GM19351 (cell line): ENCODE data around the gene SLC6A13.

Source experiments
- ATAC-seq: cut with Tn5 transposase; IDR thresholded peaks from one replicate; pipeline ENCODE4 v1.9.1; 2021; ENCODE audit warnings: mild to moderate bottlenecking, moderate library complexity; ENCODE audit not compliant: unreplicated experiment

The SLC6A13 gene

DNA sequence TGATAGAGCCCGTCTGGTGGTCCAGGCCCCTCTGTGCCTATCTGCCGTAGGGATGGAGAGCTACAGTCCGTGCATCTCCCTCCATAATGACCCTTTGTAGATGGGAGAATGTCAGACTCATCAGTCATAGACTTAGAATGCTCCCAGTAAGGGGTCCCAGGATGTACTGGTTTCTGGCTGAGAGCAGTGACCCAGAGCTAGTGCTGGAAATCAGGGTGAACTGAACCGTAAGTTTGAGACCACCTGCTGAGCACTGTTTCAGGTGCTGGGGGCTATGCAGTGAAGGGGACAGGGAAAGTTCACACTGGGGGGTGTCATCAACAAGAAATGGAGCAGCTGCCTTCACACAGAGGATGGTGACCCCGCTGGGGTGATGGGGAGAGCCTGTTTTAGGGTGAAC, 82.8 kb downstream of the SLC6A13 start:
- no peak for ATAC-seq

DNA sequence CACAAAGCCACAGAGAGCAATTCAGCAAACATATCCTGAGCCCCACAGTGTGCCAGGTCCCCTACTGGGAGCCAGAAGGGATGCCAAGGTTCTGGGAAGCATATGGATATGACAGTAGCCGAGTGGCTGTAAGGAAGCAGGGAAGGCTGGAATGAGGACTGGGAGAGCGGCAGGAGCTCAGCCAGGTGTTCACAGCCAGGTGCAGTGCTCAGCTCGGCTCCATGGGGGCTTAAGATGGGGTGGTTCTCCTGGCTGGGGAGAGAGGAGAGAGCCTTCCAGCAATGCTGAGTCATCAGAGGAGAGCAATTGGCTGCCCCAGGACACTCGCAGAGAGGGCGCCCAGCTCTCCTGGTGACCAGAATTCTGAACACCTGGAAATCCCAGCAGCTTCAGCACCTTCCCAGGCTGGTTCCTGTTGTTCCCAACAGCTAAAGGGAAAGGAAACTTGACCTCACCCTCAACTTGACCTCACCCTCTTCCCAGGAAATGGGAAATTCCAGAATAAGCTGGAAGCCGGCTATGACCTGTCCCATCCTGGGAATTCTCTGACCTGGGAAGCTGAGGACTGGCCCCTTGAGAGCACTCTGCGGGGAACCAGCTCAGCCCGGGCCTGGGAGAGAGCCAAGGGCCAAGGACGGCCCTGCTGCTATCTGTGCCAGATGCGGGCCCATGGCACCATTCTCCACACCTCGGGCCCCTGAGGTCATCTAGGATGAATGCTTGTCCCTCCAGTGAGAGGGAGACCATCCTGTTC, 83.3 kb downstream of the SLC6A13 start:
- no peak for ATAC-seq

DNA sequence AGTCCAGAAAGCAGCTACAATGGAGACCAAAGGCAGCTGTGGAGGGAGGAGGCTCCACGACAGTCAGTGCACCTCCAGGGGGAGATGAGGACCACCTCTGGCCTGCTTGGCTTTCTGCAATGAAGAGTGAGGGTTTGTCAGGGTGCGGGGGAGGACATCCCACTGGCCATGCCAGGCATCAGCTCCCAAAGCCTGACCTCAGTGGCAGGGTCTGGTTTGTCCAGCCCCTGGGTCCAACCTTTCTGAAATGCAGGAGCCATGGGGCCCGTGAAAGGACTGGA, 83.9 kb downstream of the SLC6A13 start:
- no peak for ATAC-seq

DNA sequence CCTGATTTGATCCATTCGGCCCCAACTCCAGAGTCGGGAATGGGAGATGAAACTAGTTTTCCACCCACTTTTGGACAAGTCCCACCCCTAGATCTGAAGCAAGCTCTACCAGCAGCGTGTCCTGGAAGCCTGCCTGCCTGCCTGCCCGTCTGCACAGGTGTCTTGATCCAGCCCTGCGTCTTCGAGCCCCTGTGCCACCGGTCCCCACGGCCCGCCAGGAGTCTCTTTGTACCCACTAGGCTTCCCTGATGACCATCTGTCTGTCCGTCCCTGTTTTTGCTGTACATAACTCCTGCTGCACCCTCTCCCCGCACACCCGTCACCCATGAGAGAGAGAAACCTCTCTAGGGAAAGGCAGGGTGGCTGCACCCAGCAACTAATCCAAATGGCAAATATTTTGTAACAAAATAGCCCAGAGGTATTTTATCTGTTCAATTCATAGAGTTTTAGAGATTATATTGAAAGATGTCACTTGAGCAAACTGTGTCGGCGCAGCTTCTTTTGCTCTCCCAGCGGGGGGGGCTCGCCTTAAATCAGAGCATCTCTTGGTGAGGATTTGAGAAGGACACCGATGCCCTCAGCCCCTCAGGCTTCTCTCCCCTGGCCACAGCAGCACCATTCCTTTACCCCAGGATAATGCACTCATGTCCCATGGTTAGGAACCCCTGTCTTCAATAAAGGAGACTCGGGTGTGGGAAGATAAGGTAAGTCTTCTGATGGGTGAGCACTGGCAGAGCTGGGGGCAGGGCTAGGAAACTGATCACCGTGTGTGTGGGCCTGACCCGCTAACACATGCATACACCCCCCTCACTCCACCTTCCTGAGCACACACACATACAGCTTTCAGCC, 84.4 kb downstream of the SLC6A13 start:
- ATAC-seq: no peak

DNA sequence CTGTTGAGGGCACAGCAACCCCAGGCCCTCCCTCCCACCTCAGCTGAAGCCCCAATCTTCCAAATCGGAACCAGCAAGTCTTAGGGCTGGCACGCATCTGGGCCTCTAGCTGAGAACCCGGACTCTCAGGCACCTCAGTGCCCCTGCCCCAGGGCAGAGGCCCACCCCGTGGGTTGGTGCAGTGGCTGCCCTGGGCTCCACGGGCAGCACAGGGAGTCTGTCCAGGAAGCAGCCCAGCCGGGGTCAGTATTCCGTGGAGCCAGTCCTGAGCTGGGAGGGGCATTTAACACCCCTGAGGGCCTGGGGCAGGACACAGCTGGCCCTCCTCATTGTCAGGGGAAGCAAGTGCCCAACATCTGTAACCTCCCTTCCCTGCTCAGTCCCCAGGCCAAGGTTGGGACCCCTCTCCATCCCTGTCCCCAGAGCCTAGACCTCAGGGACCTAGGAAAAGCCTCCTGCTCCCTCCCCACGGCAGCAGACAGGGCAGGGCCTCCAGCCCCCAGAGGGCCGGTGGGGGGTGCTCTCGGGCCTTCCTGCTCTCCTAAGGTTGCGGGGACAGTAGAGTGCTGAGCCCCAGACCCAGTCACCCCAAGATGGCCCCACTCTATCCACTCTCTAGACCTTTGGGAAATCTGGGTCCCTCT, 85.2 kb downstream of the SLC6A13 start:
- no peak for ATAC-seq

DNA sequence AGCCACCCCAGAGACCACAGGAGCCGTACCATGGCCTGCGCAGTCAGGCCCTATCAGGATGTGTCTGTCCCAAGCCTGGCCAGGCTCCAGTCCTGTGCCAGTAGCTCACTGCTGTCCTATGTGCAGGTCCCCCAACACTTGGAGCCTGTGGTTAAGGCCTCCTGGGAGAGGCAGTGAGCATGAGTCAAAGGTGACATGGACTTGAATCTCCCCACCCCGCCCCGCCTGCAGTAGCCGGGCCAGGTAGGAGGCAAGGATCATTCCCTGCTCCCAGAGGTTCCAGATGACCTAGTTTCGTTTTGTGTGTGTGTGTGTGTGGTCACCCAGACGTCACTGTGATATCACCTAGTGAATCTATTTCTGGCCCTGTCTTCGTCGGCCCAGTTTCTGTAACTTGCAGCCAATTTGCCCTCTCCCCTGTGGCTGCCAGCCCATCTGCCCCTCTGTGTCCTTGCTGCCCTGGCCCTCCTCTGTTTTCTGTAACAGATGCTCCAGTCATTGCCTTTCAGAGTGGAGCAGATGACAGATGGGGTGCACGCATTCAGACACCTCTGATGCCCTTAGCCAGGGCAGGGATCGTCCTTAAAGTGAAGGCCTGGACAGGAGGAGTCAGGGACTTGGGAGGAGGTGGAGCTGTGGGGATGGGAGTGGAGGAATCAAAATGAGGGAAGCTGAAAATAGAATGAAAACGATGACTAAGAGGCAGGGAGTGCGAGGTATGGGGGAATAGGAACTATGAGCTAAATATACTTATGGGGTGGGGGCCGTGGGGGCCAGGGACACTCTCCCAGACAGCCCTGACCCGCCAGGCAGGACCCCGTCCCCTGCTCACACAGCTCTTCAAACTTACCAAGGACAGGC, 86.1 kb downstream of the SLC6A13 start:
- ATAC-seq: no peak

DNA sequence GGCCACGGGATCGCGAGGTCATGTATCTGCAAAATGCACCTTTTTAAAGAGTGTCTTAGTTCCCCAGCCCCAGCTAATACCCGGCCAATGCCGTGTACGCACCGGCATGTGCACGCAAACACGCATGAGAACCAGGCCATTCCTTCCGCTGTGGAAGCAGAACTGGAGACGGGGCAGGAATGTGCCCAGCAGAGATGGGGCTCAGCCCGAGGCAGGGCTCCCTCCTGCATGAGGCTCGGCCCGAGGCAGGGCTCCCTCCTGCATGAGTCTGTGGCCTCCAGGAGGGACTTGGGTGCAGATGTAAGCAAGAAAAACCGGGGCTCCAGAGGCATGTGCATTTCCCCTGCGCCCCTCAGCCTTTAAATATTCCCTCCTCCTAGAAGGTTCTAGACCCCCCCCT, 86.9 kb downstream of the SLC6A13 start:
- no peak for ATAC-seq

DNA sequence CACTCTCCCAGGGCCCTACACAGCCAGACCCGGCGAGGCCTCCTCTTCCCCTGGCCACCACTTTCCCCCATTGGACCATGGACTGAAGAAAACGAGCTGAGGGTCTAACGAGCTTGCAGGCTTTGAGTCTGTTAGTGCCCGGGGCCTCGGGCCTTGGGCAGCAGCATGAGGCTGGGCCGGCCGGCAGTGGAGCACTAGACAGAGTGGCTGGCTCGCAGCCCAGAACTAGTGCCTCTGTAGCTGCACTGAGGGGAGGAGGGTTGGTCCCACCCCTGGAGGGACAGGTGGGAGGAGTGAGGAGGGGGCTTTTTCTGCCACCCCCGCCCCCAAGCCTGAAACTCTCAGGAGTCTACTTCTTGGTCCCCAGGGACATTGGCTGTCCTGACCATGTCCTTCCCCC, 87.4 kb downstream of the SLC6A13 start:
- ATAC-seq: no peak

DNA sequence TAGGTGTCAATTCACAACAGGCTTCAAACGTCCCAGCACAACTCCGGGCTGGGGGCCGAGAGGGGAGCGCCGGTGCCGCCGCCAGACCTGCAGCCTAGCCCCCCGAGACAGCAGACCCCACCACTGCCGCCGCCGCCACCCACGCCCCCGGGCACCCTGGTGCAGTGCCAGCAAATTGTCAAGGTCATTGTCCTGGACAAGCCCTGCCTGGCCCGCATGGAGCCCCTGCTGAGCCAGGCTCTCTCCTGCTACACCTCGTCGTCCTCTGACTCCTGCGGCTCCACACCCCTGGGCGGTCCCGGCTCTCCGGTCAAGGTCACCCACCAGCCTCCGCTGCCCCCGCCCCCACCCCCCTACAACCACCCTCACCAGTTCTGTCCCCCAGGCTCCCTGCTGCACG, 88.0 kb downstream of the SLC6A13 start:
- no peak for ATAC-seq

DNA sequence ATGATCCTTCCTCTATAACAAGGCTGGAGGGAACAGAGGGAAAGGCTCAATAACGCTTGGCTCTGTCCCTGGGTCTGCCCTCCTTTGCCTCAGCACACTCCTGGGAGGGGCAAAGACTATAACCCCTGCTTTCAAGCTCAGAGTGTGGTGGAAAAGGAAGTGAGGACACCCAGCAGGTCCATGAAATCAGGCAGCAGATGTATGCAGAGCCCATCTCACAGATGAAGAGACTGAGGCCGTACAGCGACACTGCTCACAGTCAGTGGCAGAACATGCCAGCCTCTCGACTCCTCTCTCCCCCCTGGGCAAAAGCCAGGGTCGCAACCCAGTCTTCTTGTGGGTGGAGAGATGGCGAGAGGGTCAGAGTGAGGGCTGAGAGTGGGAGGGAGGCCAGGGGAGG, 88.5 kb downstream of the SLC6A13 start:
- no peak for ATAC-seq

DNA sequence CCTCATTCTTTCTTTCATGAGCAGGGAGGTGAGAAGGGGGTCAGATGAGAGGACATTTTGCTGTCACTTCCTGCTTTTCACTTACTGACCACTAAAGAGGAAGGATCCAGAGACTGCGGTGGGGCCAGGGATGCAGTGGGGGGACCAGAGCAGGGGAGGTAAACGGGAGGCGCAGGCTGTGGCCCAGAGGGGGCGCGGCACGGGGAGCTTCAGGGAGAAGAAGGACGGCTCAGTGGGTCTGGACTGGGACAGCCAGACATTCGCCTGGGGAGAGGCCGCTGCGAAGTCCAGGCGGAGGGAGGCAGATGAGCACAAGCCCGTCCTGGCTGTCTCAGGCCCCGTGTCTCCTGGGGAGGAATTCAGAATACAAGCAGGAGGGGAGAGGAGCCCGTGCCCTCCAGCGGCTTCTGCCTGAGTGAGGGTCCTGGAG, 89.9 kb downstream of the SLC6A13 start:
- no peak for ATAC-seq

DNA sequence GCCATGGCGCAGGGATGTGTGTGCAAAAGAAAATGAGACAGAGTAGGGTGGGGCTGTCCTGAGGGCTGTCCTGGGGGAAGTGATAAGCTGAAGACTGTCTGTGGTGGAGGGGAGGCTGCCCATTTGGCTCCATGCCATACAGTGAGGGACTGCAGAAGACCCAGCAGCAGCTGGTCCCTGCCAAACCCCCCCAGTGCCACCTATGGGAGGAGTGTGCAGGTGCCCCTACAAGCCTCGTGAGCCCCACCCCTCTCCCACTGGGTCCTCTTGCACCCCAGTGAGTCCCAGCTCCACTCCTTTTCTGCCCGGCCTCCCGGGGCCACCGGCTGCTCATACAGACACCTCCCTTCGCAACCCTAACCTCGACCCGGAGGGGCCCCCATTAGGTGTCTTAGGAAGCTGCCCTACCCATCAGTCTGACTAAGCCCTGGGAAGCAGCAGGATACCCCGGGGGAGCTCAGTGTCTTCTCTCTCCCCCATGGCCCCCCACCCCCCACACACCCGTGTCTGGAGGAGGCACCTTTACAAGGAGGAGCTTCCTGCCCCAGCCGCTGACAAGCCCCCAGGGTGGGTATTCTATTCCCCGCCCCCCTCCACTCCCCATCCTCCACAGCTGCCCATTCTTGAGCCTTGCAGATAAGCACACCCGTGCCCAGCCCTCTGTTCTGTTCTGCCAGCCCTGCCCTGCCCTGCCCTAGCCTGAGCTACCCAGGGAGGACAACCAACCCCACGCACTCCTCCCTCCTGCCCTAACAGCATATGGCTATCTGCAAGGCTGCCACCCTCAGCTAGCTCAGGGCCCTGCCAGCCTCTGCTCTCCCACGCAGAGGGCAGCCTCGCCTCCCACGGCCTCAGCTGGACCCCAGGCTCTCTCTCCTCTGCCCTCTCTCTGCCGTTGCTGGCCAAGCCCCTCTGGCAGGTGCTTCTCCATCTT, 90.6 kb downstream of the SLC6A13 start:
- ATAC-seq: no peak

DNA sequence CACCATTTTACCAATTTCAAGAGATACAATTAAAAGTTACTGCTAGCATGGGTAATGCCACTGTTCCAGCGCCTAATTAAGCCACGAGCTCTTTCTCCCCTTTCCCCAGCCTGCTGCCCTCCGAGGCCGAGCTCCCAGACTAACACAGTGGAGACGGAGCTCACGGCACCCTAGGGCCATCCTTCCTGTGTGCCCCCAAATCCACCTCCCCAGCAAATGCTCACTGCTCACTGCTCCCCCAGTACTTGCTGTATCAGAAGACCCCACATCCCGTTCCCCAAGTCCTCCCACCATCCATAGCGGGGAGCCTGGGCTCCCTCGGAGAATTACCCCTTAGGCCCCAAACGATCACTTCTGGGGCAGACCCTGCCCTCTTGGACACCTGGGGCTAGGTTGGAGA, 91.4 kb downstream of the SLC6A13 start:
- ATAC-seq: no peak
